Bronchial epithelial cell (primary cell): ENCODE data around the gene AATK. TPM values are rescaled to one million over a fixed set of nuclear protein-coding genes. Genes with fewer than 3 reads are reported as not detected.
A peak's percentile ranks its signal among the peaks of the same experiment; 100 is the strongest.

ENCODE experiments used
- DNase-seq: peaks from one replicate; pipeline ENCODE4 v3.0.0-alpha.2; 2010; ENCODE audit warnings: low read depth
- FAIRE-seq: peaks from 2 replicates; lab custom pipeline; 2011; peaks lifted over from hg19 to GRCh38; lab: Jason Lieb, UNC
- H3K27me3 ChIP-seq: 2 replicates; pipeline ENCODE4 v1.5.1; 2011; ENCODE audit warnings: low read length; ENCODE audit not compliant: control insufficient read depth, insufficient read depth
- H3K36me3 ChIP-seq: 2 replicates; pipeline ENCODE4 v1.5.1; 2011; ENCODE audit warnings: low read length; ENCODE audit not compliant: control insufficient read depth, insufficient read depth
- H3K4me3 ChIP-seq: 2 replicates; pipeline ENCODE4 v1.5.1; 2011; ENCODE audit warnings: mild to moderate bottlenecking, low read depth, low read length, control low read depth
- total RNA-seq: library from RNA; depleted of rRNA; stranded (reverse); fragments of >200 nt; gene quantifications from 2 replicates; pipeline ENCODE4 v1.2.1, GENCODE V29; 2014
- TF ChIP-seq, protein P1 (sequence below): IDR thresholded peaks from 2 replicates; pipeline ENCODE4 v1.5.1; 2011; ENCODE audit warnings: mild to moderate bottlenecking, moderate library complexity, low read length, control low read depth, inconsistent platforms; ENCODE audit not compliant: insufficient read depth, severe bottlenecking

Gene AATK
- total RNA-seq, 1 donor from 2014 or later, result 0.79 TPM

DNA sequence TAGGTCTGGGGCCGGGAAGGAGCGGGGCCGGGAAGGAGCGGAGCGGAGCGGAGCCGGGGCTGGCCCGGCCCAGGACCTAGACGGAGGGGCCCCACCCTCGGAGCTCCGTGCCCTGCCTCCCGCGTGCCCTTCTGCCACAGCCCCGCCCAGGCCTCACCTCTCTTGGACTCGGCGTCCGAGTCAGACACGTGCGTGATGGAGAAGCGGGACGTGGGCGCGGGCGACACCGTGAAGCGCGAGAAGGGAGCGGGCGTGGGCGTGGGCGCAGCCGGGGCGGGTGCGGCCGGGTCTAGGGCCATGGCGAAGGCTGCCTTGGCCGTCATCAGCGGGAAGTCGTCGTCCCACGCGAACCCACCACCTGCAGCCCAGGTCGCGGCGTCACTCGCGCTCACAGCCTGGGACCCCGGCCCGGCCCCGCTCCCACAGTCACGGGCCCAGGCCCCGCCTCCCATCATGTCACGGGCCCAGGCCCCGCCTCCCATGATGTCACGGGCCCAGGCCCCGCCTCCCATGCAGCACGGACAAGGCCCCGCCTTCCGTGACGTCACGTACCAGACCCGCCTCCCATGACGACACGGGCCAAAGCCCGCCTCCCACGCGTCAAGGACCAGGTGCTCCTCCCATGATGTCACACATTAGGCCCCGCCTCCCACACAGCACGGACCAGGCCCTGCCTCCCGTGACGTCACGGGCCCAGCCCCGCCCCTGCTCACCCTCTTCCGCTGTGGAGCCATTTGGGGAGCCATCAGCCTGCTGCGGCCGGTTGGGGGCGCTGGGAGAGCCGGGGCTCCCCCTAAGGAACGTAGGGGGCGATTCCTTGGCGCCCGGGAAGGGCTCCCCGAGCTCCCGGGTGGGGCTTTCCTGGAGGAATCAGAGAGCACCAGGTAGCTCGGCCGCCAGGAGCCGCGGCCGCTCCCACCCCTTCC, 46.5 kb downstream of the AATK start:
- Histone ChIP-seq H3K4me3 (peak overlapping the region; percentile 52), H3K27me3 (no peaks in the 10 kb centered on the region), H3K36me3 (peaks cover 1% of the 10 kb centered on the region)
- TF ChIP-seq, protein P1, sequence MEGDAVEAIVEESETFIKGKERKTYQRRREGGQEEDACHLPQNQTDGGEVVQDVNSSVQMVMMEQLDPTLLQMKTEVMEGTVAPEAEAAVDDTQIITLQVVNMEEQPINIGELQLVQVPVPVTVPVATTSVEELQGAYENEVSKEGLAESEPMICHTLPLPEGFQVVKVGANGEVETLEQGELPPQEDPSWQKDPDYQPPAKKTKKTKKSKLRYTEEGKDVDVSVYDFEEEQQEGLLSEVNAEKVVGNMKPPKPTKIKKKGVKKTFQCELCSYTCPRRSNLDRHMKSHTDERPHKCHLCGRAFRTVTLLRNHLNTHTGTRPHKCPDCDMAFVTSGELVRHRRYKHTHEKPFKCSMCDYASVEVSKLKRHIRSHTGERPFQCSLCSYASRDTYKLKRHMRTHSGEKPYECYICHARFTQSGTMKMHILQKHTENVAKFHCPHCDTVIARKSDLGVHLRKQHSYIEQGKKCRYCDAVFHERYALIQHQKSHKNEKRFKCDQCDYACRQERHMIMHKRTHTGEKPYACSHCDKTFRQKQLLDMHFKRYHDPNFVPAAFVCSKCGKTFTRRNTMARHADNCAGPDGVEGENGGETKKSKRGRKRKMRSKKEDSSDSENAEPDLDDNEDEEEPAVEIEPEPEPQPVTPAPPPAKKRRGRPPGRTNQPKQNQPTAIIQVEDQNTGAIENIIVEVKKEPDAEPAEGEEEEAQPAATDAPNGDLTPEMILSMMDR, result peak; percentile 20
- DNase-seq (peak; percentile 74), FAIRE-seq (peak; percentile 96)

GRCh38 chr17:81118308-81119221, 47.5 kb downstream of the AATK start:
- H3K4me3 ChIP-seq, result peak overlapping the region; percentile 52
- no peaks in the 10 kb centered on the region for H3K27me3 ChIP-seq

DNA sequence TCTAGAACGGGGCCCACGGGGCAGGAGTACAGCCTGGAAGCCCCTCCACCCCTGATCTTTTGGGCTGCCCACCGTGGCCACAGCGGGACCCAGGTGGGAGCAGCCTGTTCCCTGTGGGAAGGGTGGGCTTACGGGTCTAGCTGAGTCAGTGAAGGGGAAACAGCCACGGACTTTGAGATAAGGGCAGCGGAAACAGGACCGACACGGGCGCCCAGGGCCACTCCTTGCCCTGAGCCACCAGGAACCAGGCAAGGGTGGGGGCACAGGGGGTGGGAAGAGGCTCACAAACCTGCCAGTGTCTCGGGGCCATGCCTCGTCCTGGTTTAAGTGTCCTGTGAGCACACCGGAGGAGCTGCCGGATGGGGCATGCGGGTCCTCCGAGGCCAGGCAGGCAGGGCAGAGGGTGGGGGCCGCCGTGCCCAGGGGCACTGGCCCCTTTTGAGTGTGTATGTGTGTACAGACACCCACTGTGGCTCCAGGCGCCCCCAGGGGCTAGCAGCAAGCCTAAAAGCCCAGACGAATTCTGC, 48.3 kb downstream of the AATK start:
- DNase-seq (no peak), FAIRE-seq (no peak)
- TF ChIP-seq, protein P1, result no peak

More at GRCh38 chr17:81118308-81119221, 47.5 kb downstream of the AATK start:
- FAIRE-seq (no peak), DNase-seq (peak; percentile 10)
- H3K36me3 ChIP-seq, result peaks cover 1% of the 10 kb centered on the region
- TF ChIP-seq, protein P1, result no peak

DNA sequence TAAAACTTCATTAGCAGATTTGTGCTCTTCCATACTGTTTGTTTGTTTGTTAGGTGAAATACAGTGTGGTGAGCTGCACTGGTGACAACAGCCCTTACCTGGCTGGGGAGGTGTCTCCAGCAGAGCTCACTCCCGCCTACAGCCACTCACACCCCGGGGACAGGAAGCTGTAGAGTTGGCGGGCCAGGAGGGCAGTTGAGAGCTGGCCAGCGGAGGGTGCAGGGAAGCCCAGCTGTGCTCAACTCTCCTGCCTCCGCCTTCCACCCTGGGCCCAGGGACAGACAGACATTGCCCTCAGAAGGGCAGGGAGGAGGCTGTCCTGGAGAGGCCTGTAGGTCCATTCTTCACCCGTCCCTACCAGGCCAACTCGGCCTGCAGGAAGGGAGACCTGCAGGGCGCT, 49.3 kb downstream of the AATK start:
- TF ChIP-seq, protein P1, result no peak
- peaks cover 5% of the 10 kb centered on the region for H3K36me3 ChIP-seq
- no peaks in the 10 kb centered on the region for H3K27me3 ChIP-seq
- no peak for FAIRE-seq
- DNase-seq, result no peak
- no peak overlapping the region for H3K4me3 ChIP-seq

More for the DNA sequence above, 48.3 kb downstream of the AATK start:
- Histone ChIP-seq H3K4me3 (no peak overlapping the region), H3K27me3 (no peaks in the 10 kb centered on the region), H3K36me3 (peaks cover 1% of the 10 kb centered on the region)

- H3K36me3 ChIP-seq, result peaks cover 5% of the 10 kb centered on the region
- no peaks in the 10 kb centered on the region for H3K27me3 ChIP-seq
- TF ChIP-seq, protein P1, result no peak
- DNase-seq, result no peak
- FAIRE-seq, result no peak
- H3K4me3 ChIP-seq, result no peak overlapping the region
These were observed 50.1 kb downstream of the AATK start for GRCh38 chr17:81115749-81116464.
